C4-2B (cell line): ENCODE measurements around the gene ALPP.

Source experiments
- H3K27ac ChIP-seq: fragments of 450-650 bp; 2 replicates; pipeline ENCODE4 v1.5.1; 2017
- ZFX ChIP-seq: fragments of 450-650 bp; IDR thresholded peaks from 2 replicates; pipeline ENCODE4 v1.6.1; 2017
- TF ChIP-seq, protein P1 (sequence below): fragments of 450-650 bp; conservative IDR thresholded peaks from 2 replicates; pipeline ENCODE4 v1.5.1; 2017; ENCODE audit warnings: mild to moderate bottlenecking

Gene ALPP

GRCh38 chr2:232410238-232410900 is 31.8 kb downstream of the ALPP start:
- H3K27ac ChIP-seq, result no peak overlapping the region
- no peak for TF ChIP-seq ZFX
- TF ChIP-seq, protein P1, sequence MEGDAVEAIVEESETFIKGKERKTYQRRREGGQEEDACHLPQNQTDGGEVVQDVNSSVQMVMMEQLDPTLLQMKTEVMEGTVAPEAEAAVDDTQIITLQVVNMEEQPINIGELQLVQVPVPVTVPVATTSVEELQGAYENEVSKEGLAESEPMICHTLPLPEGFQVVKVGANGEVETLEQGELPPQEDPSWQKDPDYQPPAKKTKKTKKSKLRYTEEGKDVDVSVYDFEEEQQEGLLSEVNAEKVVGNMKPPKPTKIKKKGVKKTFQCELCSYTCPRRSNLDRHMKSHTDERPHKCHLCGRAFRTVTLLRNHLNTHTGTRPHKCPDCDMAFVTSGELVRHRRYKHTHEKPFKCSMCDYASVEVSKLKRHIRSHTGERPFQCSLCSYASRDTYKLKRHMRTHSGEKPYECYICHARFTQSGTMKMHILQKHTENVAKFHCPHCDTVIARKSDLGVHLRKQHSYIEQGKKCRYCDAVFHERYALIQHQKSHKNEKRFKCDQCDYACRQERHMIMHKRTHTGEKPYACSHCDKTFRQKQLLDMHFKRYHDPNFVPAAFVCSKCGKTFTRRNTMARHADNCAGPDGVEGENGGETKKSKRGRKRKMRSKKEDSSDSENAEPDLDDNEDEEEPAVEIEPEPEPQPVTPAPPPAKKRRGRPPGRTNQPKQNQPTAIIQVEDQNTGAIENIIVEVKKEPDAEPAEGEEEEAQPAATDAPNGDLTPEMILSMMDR, result no peak

DNA sequence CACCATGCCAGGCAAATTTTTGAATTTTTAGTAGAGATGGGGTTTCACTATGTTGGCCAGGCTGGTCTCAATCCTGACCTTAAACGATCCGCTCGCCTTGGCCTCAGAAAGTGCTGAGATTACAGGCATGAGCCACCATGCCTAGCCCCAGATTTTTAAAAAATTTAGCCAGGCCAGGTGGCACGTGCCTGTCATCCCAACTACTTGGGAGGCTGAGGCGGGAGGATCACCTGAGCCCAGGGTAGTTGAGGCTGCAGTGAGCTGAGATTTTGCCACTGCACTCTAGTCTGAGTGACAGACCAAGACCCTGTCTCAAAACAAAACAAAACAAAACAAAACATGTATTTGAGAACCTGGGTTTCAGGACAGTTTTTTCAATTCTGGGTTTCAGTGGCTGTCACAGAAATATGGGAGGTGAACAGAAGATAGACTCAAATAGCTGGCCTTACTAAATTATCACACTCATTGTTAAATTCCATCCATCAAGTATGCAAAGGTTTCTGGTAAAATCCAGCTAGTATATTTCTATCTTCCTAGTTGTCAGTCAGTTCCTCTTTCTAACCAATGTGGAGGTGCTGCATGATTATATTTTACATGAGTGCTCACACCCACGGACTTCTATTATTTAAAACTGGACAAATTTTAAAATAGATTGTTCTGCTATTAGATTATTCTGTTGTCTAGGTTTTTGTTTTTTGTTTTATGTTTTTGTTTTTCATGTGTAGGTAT is 33.5 kb downstream of the ALPP start:
- TF ChIP-seq ZFX, result no peak
- TF ChIP-seq, protein P1, result no peak
- no peak overlapping the region for H3K27ac ChIP-seq

- no peak for TF ChIP-seq ZFX
- TF ChIP-seq, protein P1, result no peak
- no peak overlapping the region for H3K27ac ChIP-seq
Observed at GRCh38 chr2:232412986-232413385, 34.4 kb downstream of the ALPP start.

DNA sequence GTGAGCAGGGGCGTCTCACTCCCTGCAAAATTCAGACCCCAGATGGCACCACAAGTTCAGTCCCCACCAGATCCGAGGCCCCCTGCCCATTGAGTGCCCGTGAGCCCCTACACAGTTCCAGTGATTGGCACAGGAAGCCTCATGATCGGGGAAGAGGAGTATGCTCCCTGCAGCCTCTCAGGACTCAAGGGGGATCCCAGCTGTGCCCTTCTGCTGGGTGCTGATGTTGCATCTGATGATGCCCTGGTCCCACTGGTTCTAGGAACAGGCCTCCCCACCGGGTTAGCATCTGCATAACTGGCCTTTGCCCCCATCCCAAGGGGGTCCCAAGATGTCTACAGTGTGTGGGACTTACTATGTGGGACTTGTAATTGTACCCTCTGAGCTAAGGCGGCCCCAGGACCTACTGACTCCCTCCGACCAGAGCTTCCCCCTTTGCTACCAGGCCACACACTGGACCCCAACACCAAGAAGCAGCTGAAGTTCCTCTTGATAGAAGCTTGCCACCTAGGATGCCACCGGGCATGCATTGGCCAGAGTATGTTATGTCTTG is 36.7 kb downstream of the ALPP start:
- H3K27ac ChIP-seq, result no peak overlapping the region
- TF ChIP-seq ZFX, result no peak

- TF ChIP-seq, protein P1, result no peak
- no peak for TF ChIP-seq ZFX
- no peak overlapping the region for H3K27ac ChIP-seq
Observed at GRCh38 chr2:232415736-232416520, 37.4 kb downstream of the ALPP start.

DNA sequence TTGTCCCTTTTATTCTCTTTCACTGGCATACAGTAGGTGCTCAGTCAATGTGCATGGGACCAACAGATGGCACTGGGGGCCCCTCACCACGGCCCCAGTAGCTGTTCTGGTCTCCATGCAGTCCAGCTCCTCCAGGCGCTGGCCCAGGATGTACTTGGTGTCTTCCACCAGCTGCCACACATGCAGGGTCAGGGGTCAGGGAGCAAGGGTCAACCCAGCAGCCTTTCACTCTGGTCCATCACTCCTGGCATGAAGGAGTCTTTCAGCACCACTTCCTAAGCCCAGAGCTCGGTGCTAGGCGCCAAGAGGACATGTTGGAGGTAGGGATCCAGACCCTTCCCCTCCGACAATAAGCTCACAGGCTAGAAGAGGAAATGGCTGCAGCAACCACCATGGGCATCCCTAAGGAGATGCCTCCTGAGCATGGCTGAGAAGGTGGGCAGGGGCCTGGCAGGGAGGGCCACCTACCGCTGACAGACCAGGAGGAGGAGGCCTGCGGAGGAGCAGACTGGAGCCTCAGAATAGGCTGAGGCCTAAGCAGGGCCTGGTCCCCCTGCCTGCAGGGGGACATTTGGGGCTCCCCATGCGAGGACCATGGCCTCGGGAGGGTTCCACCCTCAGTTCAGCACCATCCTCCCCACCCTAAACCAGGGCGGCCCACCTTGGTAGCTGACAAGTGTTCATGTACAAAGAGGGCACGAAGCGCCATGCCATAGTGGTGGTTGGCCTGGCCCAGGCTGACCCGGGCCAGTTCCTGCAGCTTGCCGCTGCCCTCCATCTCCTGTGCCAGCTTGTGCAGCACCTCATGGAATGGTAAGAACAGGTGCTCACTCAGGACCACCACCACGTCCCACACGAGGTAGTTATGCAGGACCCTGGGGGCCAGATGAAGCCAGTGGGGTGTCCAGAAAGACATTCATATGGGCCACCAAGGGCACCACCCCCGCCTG is 38.2 kb downstream of the ALPP start:
- TF ChIP-seq ZFX, result no peak
- TF ChIP-seq, protein P1, result no peak
- no peak overlapping the region for H3K27ac ChIP-seq

DNA sequence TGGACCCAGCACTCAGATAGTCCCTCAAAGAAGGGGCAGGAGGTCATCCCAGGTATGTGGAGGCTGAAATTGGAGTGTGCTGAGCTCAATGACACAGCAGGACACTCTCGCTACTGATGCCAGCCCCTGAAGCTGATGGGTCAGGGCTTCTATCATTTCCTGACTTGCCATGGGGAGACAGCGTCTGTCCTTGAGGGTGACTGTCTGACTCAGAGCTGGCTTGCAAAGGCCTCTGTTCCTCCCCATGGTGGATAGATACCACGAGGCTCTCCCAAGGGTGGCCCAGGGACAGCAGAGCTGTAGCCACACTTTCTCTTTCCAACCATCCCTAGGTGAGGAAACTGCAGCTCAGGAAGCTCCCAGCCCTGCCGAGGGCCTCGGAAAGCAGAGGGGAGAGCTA is 38.9 kb downstream of the ALPP start:
- H3K27ac ChIP-seq, result no peak overlapping the region
- TF ChIP-seq ZFX, result no peak
- TF ChIP-seq, protein P1, result no peak
